HUES6 (cell line): ENCODE measurements around the gene STAM.
"Not testable (repeated sequence)": the region's sequence is repeated elsewhere in the genome, so short reads cannot be mapped to it uniquely, and the experiment has no call there.

Experiments
- H3K27ac ChIP-seq: 2 replicates; pipeline ENCODE4 v1.7.0; 2013; ENCODE audit warnings: low read depth, mild to moderate bottlenecking, low read length, inconsistent platforms
- H3K27me3 ChIP-seq: 2 replicates; pipeline ENCODE4 v1.6.1; 2013; ENCODE audit warnings: low read length; ENCODE audit not compliant: control insufficient read depth, insufficient read depth
- H3K36me3 ChIP-seq: 2 replicates; pipeline ENCODE4 v1.6.1; 2013; ENCODE audit warnings: low read length; ENCODE audit not compliant: control insufficient read depth, insufficient read depth
- H3K4me1 ChIP-seq: 2 replicates; pipeline ENCODE4 v1.6.1; 2013; ENCODE audit warnings: low read length; ENCODE audit not compliant: control insufficient read depth, insufficient read depth
- H3K4me3 ChIP-seq: 2 replicates; pipeline ENCODE4 v1.5.1; 2013; ENCODE audit warnings: low read depth, low read length
- H3K9ac ChIP-seq: one replicate; pipeline ENCODE4 v1.6.1; 2013; ENCODE audit warnings: mild to moderate bottlenecking, low read length
- H3K9me3 ChIP-seq: 2 replicates; pipeline ENCODE4 v1.6.1; 2013; ENCODE audit warnings: low read depth, low read length; ENCODE audit not compliant: control insufficient read depth, insufficient read depth

The STAM gene

GRCh38 chr10:17622061-17622460 is 21.9 kb upstream of the STAM start:
- Histone ChIP-seq H3K36me3 (no peaks in the 10 kb centered on the region), H3K27ac (no peak overlapping the region), H3K27me3 (no peaks in the 10 kb centered on the region), H3K9ac (no peak overlapping the region), H3K9me3 (no peaks in the 10 kb centered on the region), H3K4me1 (no peaks in the 10 kb centered on the region), H3K4me3 (no peak overlapping the region)

GRCh38 chr10:17624996-17625395 is 19.0 kb upstream of the STAM start:
- Histone ChIP-seq H3K4me3 (no peak overlapping the region), H3K4me1 (no peaks in the 10 kb centered on the region), H3K9ac (no peak overlapping the region), H3K27me3 (no peaks in the 10 kb centered on the region), H3K27ac (no peak overlapping the region), H3K36me3 (no peaks in the 10 kb centered on the region), H3K9me3 (no peaks in the 10 kb centered on the region)

- Histone ChIP-seq H3K4me3 (no peak overlapping the region), H3K27me3 (no peaks in the 10 kb centered on the region), H3K9me3 (no peaks in the 10 kb centered on the region), H3K4me1 (no peaks in the 10 kb centered on the region), H3K27ac (no peak overlapping the region), H3K36me3 (no peaks in the 10 kb centered on the region), H3K9ac (no peak overlapping the region)
Measured at GRCh38 chr10:17626656-17627055, 17.3 kb upstream of the STAM start.

GRCh38 chr10:17632590-17632989 is 11.4 kb upstream of the STAM start:
- not testable (repeated sequence) for H3K27ac ChIP-seq, H3K9ac ChIP-seq, H3K36me3 ChIP-seq, H3K27me3 ChIP-seq, H3K4me1 ChIP-seq, H3K4me3 ChIP-seq, H3K9me3 ChIP-seq

GRCh38 chr10:17633353-17633752 is 10.6 kb upstream of the STAM start:
- Histone ChIP-seq H3K9me3 (no peaks in the 10 kb centered on the region), H3K4me3 (no peak overlapping the region), H3K9ac (no peak overlapping the region), H3K27me3 (no peaks in the 10 kb centered on the region), H3K27ac (no peak overlapping the region), H3K4me1 (no peaks in the 10 kb centered on the region), H3K36me3 (no peaks in the 10 kb centered on the region)

- Histone ChIP-seq H3K4me1 (no peaks in the 10 kb centered on the region), H3K36me3 (no peaks in the 10 kb centered on the region), H3K9ac (no peak overlapping the region), H3K27ac (no peak overlapping the region), H3K4me3 (no peak overlapping the region), H3K27me3 (no peaks in the 10 kb centered on the region), H3K9me3 (peaks cover 4% of the 10 kb centered on the region; the same call in 1 of the 2 replicates)
Measured at GRCh38 chr10:17637869-17638268, 6.1 kb upstream of the STAM start.

- Histone ChIP-seq H3K9ac (no peak overlapping the region), H3K36me3 (no peaks in the 10 kb centered on the region), H3K4me1 (peaks cover 3% of the 10 kb centered on the region), H3K4me3 (no peak overlapping the region), H3K27ac (no peak overlapping the region), H3K9me3 (peaks cover 4% of the 10 kb centered on the region; the same call in 1 of the 2 replicates), H3K27me3 (no peaks in the 10 kb centered on the region)
Measured at GRCh38 chr10:17640331-17640816, 3.6 kb upstream of the STAM start.

GRCh38 chr10:17643339-17643754 is 604 bp upstream of the STAM start:
- Histone ChIP-seq H3K4me1 (peaks cover 12% of the 10 kb centered on the region), H3K36me3 (0 out of 2 replicates have a peak, but pooled peaks cover 5% of the 10 kb centered on the region), H3K9ac (peak overlapping the region; percentile 92), H3K4me3 (peak overlapping the region; percentile 83), H3K9me3 (peaks cover 4% of the 10 kb centered on the region; the same call in 1 of the 2 replicates), H3K27ac (peak overlapping the region; percentile 99), H3K27me3 (no peaks in the 10 kb centered on the region)

GRCh38 chr10:17644485-17644943 is 563 bp downstream of the STAM start:
- Histone ChIP-seq H3K36me3 (0 out of 2 replicates have a peak, but pooled peaks cover 5% of the 10 kb centered on the region), H3K9me3 (peaks cover 4% of the 10 kb centered on the region; the same call in 1 of the 2 replicates), H3K4me3 (peak overlapping the region; percentile 83), H3K27ac (peak overlapping the region; percentile 99), H3K9ac (peak overlapping the region; percentile 92), H3K4me1 (peaks cover 12% of the 10 kb centered on the region), H3K27me3 (no peaks in the 10 kb centered on the region)

GRCh38 chr10:17645621-17646345 is 1.8 kb downstream of the STAM start:
- Histone ChIP-seq H3K27me3 (no peaks in the 10 kb centered on the region), H3K36me3 (0 out of 2 replicates have a peak, but pooled peaks cover 5% of the 10 kb centered on the region), H3K27ac (no peak overlapping the region), H3K9me3 (no peaks in the 10 kb centered on the region), H3K9ac (no peak overlapping the region), H3K4me1 (peaks cover 18% of the 10 kb centered on the region), H3K4me3 (peak overlapping the region; percentile 83)

- 0 out of 2 replicates have a peak, but pooled peaks cover 5% of the 10 kb centered on the region for H3K36me3 ChIP-seq
- no peak overlapping the region for H3K9ac ChIP-seq
- no peak overlapping the region for H3K27ac ChIP-seq
- no peaks in the 10 kb centered on the region for H3K27me3 ChIP-seq
- H3K4me1 ChIP-seq: peaks cover 21% of the 10 kb centered on the region
- no peak overlapping the region for H3K4me3 ChIP-seq
- no peaks in the 10 kb centered on the region for H3K9me3 ChIP-seq
Measured at GRCh38 chr10:17647326-17647725, 3.4 kb downstream of the STAM start.
